SK-N-SH (cell line): ENCODE measurements around the gene TANC1. TPM values are rescaled to one million over a fixed set of nuclear protein-coding genes. Genes with fewer than 3 reads are reported as not detected.
A peak's percentile ranks its signal among the peaks of the same experiment; 100 is the strongest.

Experiments used
- CTCF ChIA-PET: fragments of 300-600, 350-600 bp; formaldehyde crosslinking; extraction: SDS; loops from one replicate; lab custom pipeline; 2021; lab: Yijun Ruan, JAX
- POLR2A ChIA-PET: fragments of 350-600 bp; sonication (Branson Sonifier 250); formaldehyde crosslinking; extraction: SDS; loops from one replicate; lab custom pipeline; 2020; ENCODE audit warnings: antibody characterized with exemption, inconsistent platforms; lab: Yijun Ruan, JAX
- DNase-seq: peaks from one replicate; pipeline ENCODE4 v3.0.0; 2012
- H2AFZ ChIP-seq: fragments of 200-600 bp; sonication (generic); 2 replicates; pipeline ENCODE4 v1.8.1; 2016; ENCODE audit warnings: antibody characterized with exemption, mild to moderate bottlenecking, low read depth
- H3F3A ChIP-seq: fragments of 200-600 bp; sonication (generic); replicated peaks from 2 replicates; pipeline ENCODE3; 2016; ENCODE audit warnings: antibody characterized with exemption, mild to moderate bottlenecking; ENCODE audit not compliant: insufficient read depth
- H3K27ac ChIP-seq, 2 experiments: fragments of 200-500 bp in 1 of 2; fragments of 200-600 bp in 1 of 2; sonication (Bioruptor generic) in 1 of 2; sonication (generic), shearing (Covaris generic) in 1 of 2; 2 replicates each; pipeline versions ENCODE4 v1.5.1 to v1.6.1; 2014 to 2016; ENCODE audit warnings: low read depth in 2 of 2, inconsistent platforms in 1 of 2, low read length in 1 of 2, mild to moderate bottlenecking in 1 of 2, mixed read lengths in 1 of 2
- H3K27me3 ChIP-seq: fragments of 200-600 bp; sonication (generic), shearing (Covaris generic); 2 replicates; pipeline ENCODE4 v1.6.1; 2016; ENCODE audit warnings: mixed run types; ENCODE audit not compliant: insufficient read depth
- H3K36me3 ChIP-seq, 2 experiments: fragments of 200-500 bp in 1 of 2; fragments of 200-600 bp in 1 of 2; sonication (Bioruptor generic) in 1 of 2; sonication (generic) in 1 of 2; replicated peaks in 1 of 2; 2 replicates each; pipeline versions ENCODE3 to v1.5.1; 2014 to 2016; ENCODE audit warnings: low read length in 1 of 2, mild to moderate bottlenecking in 1 of 2; ENCODE audit not compliant: insufficient read depth in 2 of 2, control insufficient read depth in 1 of 2
- H3K4me1 ChIP-seq, 2 experiments: fragments of 200-500 bp in 1 of 2; fragments of 200-600 bp in 1 of 2; sonication (Bioruptor generic) in 1 of 2; sonication (generic), shearing (Covaris generic) in 1 of 2; 2 replicates each; pipeline versions ENCODE4 v1.5.1 to v1.6.1; 2014 to 2016; ENCODE audit warnings: low read depth in 1 of 2, low read length in 1 of 2, mixed run types in 1 of 2; ENCODE audit not compliant: insufficient read depth in 2 of 2, control insufficient read depth in 1 of 2
- H3K4me2 ChIP-seq: fragments of 200-600 bp; sonication (generic), shearing (Covaris generic); 2 replicates; pipeline ENCODE4 v1.6.1; 2017; ENCODE audit warnings: mixed run types
- H3K4me3 ChIP-seq, 2 experiments: fragments of 200-500 bp in 1 of 2; fragments of 200-600 bp in 1 of 2; sonication (Bioruptor generic) in 1 of 2; sonication (generic), shearing (Covaris generic) in 1 of 2; 2 replicates each; pipeline versions ENCODE4 v1.5.1 to v1.8.1; 2014 to 2016; ENCODE audit warnings: low read depth in 2 of 2, inconsistent platforms in 1 of 2, low read length in 1 of 2, mild to moderate bottlenecking in 1 of 2, mixed read lengths in 1 of 2, moderate library complexity in 1 of 2
- H3K79me2 ChIP-seq: fragments of 200-600 bp; sonication (generic); 2 replicates; pipeline ENCODE4 v1.8.1; 2017; ENCODE audit warnings: mild to moderate bottlenecking; ENCODE audit not compliant: insufficient read depth
- H3K9ac ChIP-seq: fragments of 200-600 bp; sonication (generic); 2 replicates; pipeline ENCODE4 v1.6.1; 2017; ENCODE audit warnings: mixed run types
- H3K9me2 ChIP-seq: fragments of 200-600 bp; sonication (generic); 2 replicates; pipeline ENCODE4 v1.6.1; 2017; ENCODE audit warnings: mixed run types
- H3K9me3 ChIP-seq: fragments of 200-600 bp; sonication (generic); 2 replicates; pipeline ENCODE4 v1.6.1; 2017; ENCODE audit warnings: mixed run types, mild to moderate bottlenecking, moderate library complexity
- H4K20me1 ChIP-seq: fragments of 200-600 bp; sonication (generic); 2 replicates; pipeline ENCODE4 v1.6.1; 2017; ENCODE audit warnings: mild to moderate bottlenecking, mixed run types; ENCODE audit not compliant: insufficient read depth
- EP300 ChIP-seq, 2 experiments: IDR thresholded peaks; 2 replicates each; pipeline versions ENCODE4 v1.4.0 to v1.6.1; 2012; ENCODE audit warnings: borderline replicate concordance in 1 of 2, low read depth in 1 of 2, low read length in 1 of 2
- EZH2phosphoT487 ChIP-seq: fragments of 200-600 bp; sonication (generic); IDR thresholded peaks from 2 replicates; pipeline ENCODE4 v1.6.1; 2017; ENCODE audit warnings: low read depth, mixed run types, mild to moderate bottlenecking, antibody characterized with exemption, moderate library complexity, borderline replicate concordance
- FOSL2 ChIP-seq: IDR thresholded peaks from 2 replicates; pipeline ENCODE4 v1.4.0; 2012; ENCODE audit warnings: low read depth, mild to moderate bottlenecking, moderate library complexity, borderline replicate concordance
- GABPA ChIP-seq: IDR thresholded peaks from 2 replicates; pipeline ENCODE4 v1.4.0; 2012; ENCODE audit warnings: low read depth, mild to moderate bottlenecking
- GATA2 ChIP-seq: sonication (generic); formaldehyde crosslinking; IDR thresholded peaks from 2 replicates; pipeline ENCODE4 v1.5.0; 2020; ENCODE audit warnings: mild to moderate bottlenecking, missing genetic modification reagents
- JUND ChIP-seq: IDR thresholded peaks from 2 replicates; pipeline ENCODE4 v1.4.0; 2012
- MEF2A ChIP-seq: IDR thresholded peaks from 2 replicates; pipeline ENCODE4 v1.4.0; 2012; ENCODE audit warnings: low read depth, borderline replicate concordance
- MXI1 ChIP-seq: IDR thresholded peaks from 2 replicates; pipeline ENCODE4 v1.6.1; 2012; ENCODE audit warnings: mild to moderate bottlenecking, low read depth, low read length, improper control_type of control experiment
- POLR2AphosphoS5 ChIP-seq: IDR thresholded peaks from 2 replicates; pipeline ENCODE4 v1.6.1; 2012; ENCODE audit warnings: low read depth, low read length
- RAD21 ChIP-seq: IDR thresholded peaks from 2 replicates; pipeline ENCODE4 v1.6.1; 2012; ENCODE audit warnings: mild to moderate bottlenecking, low read length
- RFX5 ChIP-seq: IDR thresholded peaks from 2 replicates; pipeline ENCODE4 v1.6.1; 2012; ENCODE audit warnings: mild to moderate bottlenecking, improper control_type of control experiment, low read length
- SMC3 ChIP-seq: IDR thresholded peaks from 2 replicates; pipeline ENCODE4 v1.6.1; 2012; ENCODE audit warnings: low read depth, low read length, improper control_type of control experiment
- TAF1 ChIP-seq: IDR thresholded peaks from 2 replicates; pipeline ENCODE4 v1.6.1; 2012; ENCODE audit warnings: low read depth, mild to moderate bottlenecking, low read length, moderate library complexity, borderline replicate concordance
- TCF12 ChIP-seq: IDR thresholded peaks from 2 replicates; pipeline ENCODE4 v1.4.0; 2012
- WGBS: methylation state at CpG from one replicate; pipeline ENCODE4 v1.1.6; 2017; ENCODE audit warnings: low lambda C conversion rate; 5-methylcytosine and 5-hydroxymethylcytosine counted together
- polyA plus RNA-seq, 3 experiments: library from polyadenylated mRNA; depleted of rRNA; stranded (reverse); fragments of >200 nt; gene quantifications; 2 replicates each; pipeline ENCODE4 v1.2.3, GENCODE V29; 2012
- TF ChIP-seq, protein P1 (sequence below): IDR thresholded peaks from 2 replicates; pipeline ENCODE4; 2012
- TF ChIP-seq, protein P2 (sequence below): IDR thresholded peaks from 2 replicates; pipeline ENCODE4 v1.6.1; 2012; ENCODE audit warnings: mild to moderate bottlenecking, low read depth, low read length, moderate library complexity
- TF ChIP-seq, protein P3 (sequence below): fragments of 150-350 bp; IDR thresholded peaks from 2 replicates; pipeline ENCODE4 v1.6.1; 2016; ENCODE audit warnings: mild to moderate bottlenecking, low read depth, low read length
- TF ChIP-seq, protein P4 (sequence below): IDR thresholded peaks from 2 replicates; pipeline ENCODE4 v1.4.0; 2012; ENCODE audit warnings: low read depth, borderline replicate concordance

TANC1 gene
- polyA plus RNA-seq, 1 of the 3 experiments (the other 2 are of a cell fraction): 19.2 TPM

DNA sequence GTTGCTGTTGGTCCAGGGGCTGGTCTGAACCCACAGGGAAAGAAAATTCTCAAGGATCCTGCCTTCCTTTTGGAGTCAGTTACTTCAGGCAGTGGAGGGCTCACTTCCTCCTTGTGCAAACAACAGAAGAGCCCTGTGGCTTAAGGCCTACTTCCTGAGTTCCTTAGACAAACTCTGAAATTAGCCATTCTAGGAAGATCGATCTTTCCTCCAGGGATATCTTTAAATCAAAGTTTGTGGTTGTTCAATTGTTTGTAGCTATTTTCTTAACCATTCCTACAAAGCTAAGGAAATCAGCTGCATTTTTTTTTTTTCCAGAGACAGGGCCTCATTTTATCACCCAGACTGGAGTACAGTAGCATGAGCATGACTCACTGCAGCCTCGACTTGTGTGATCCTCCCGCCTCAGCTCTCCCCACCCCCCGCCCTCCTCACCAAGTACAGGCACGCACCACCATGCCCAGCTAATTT, 156.0 kb downstream of the TANC1 start:
- H3K36me3 ChIP-seq: no peaks in the 10 kb centered on the region
- peak overlapping the region; percentile 61 for H3K9ac ChIP-seq
- WGBS: 6% methylated on average over 5 of the region's 5 CpGs
- H3K4me1 ChIP-seq: peaks cover 30 to 43% of the 10 kb centered on the region in 2 experiments
- POLR2A ChIA-PET: interaction anchor here (0.6 kb wide), 1 partner anchor 36 kb away, joined by 5 read pairs; no protein-coding TSS in a partner anchor
- no peaks in the 10 kb centered on the region for H3K27me3 ChIP-seq
- TF ChIP-seq, protein P1, sequence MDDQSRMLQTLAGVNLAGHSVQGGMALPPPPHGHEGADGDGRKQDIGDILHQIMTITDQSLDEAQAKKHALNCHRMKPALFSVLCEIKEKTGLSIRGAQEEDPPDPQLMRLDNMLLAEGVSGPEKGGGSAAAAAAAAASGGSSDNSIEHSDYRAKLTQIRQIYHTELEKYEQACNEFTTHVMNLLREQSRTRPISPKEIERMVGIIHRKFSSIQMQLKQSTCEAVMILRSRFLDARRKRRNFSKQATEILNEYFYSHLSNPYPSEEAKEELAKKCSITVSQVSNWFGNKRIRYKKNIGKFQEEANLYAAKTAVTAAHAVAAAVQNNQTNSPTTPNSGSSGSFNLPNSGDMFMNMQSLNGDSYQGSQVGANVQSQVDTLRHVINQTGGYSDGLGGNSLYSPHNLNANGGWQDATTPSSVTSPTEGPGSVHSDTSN: peak; percentile 24; the same call in 1 of the 2 replicates
- TF ChIP-seq, protein P2, sequence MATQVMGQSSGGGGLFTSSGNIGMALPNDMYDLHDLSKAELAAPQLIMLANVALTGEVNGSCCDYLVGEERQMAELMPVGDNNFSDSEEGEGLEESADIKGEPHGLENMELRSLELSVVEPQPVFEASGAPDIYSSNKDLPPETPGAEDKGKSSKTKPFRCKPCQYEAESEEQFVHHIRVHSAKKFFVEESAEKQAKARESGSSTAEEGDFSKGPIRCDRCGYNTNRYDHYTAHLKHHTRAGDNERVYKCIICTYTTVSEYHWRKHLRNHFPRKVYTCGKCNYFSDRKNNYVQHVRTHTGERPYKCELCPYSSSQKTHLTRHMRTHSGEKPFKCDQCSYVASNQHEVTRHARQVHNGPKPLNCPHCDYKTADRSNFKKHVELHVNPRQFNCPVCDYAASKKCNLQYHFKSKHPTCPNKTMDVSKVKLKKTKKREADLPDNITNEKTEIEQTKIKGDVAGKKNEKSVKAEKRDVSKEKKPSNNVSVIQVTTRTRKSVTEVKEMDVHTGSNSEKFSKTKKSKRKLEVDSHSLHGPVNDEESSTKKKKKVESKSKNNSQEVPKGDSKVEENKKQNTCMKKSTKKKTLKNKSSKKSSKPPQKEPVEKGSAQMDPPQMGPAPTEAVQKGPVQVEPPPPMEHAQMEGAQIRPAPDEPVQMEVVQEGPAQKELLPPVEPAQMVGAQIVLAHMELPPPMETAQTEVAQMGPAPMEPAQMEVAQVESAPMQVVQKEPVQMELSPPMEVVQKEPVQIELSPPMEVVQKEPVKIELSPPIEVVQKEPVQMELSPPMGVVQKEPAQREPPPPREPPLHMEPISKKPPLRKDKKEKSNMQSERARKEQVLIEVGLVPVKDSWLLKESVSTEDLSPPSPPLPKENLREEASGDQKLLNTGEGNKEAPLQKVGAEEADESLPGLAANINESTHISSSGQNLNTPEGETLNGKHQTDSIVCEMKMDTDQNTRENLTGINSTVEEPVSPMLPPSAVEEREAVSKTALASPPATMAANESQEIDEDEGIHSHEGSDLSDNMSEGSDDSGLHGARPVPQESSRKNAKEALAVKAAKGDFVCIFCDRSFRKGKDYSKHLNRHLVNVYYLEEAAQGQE: no peak
- TF ChIP-seq EZH2phosphoT487: no peak
- TF ChIP-seq TCF12: peak; percentile 57
- TF ChIP-seq EP300 (IDR thresholded peaks at IDR 0.05; ENCODE audit: borderline replicate concordance in 1 of 2, low read depth in 1 of 2, low read length in 1 of 2): peak in 1 of 2 experiments; percentile 26; a peak in 1 of 4 replicates
- peak; percentile 79 for TF ChIP-seq FOSL2
- TF ChIP-seq JUND: peak; percentile 64
- H3K9me2 ChIP-seq: no peaks in the 10 kb centered on the region
- peak overlapping the region; percentile 71 to 92 for H3K27ac ChIP-seq
- CTCF ChIA-PET: no interaction called here
- H3F3A ChIP-seq: peaks cover 16% of the 10 kb centered on the region
- DNase-seq: no peak
- H3K79me2 ChIP-seq: peaks cover 28% of the 10 kb centered on the region
- no peaks in the 10 kb centered on the region for H3K9me3 ChIP-seq
- H3K4me3 ChIP-seq: no peak overlapping the region
- H2AFZ ChIP-seq: peak overlapping the region; percentile 44; the same call in 1 of the 2 replicates
- peak overlapping the region; percentile 33 for H3K4me2 ChIP-seq
- no peaks in the 10 kb centered on the region for H4K20me1 ChIP-seq

DNA sequence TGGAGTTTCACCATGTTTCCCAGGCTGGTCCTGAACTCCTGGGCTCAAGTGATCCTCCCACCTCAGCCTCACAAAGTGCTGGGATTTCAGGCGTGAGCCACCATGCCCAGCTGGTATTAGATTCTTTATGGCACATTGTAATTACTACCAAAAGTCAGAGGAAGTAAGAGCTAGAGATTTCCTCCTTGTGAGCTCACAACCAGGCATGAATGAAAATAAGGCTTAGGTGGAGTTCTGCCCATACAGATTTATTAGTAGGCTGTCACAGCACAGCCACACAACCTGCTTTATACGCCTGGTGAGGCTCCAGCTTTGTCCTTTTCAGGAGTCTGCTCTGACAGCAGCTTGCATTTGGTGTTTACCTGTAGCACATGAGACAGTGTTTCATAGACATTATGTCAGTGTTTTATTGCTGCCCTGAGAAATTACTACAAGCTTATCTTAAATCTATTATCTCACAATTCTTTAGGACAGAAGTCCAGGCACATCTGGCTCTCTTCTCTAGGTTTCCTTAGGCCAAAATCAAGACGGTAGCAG, 156.6 kb downstream of the TANC1 start:
- peak overlapping the region; percentile 5; the same call in 1 of the 2 replicates for H3K4me2 ChIP-seq
- peaks cover 30 to 43% of the 10 kb centered on the region in 2 experiments for H3K4me1 ChIP-seq
- DNase-seq: no peak
- 61% methylated on average over 3 of the region's 3 CpGs for WGBS
- H3K36me3 ChIP-seq: no peaks in the 10 kb centered on the region
- no peaks in the 10 kb centered on the region for H3K9me3 ChIP-seq
- H4K20me1 ChIP-seq: no peaks in the 10 kb centered on the region
- peak overlapping the region; percentile 61; the same call in 1 of the 2 replicates for H3K9ac ChIP-seq
- H3K27ac ChIP-seq: peak overlapping the region; percentile 71 to 92
- H3K27me3 ChIP-seq: no peaks in the 10 kb centered on the region
- H3K9me2 ChIP-seq: no peaks in the 10 kb centered on the region
- CTCF ChIA-PET: interaction anchor here (2.4 kb wide), 1 partner anchor 222 kb away, joined by 7 read pairs; no protein-coding TSS in a partner anchor
- no peak overlapping the region for H3K4me3 ChIP-seq
- POLR2A ChIA-PET: no interaction called here
- H2AFZ ChIP-seq: no peak overlapping the region
- H3F3A ChIP-seq: peaks cover 16% of the 10 kb centered on the region
- H3K79me2 ChIP-seq: peaks cover 28% of the 10 kb centered on the region
- TF ChIP-seq, protein P3, sequence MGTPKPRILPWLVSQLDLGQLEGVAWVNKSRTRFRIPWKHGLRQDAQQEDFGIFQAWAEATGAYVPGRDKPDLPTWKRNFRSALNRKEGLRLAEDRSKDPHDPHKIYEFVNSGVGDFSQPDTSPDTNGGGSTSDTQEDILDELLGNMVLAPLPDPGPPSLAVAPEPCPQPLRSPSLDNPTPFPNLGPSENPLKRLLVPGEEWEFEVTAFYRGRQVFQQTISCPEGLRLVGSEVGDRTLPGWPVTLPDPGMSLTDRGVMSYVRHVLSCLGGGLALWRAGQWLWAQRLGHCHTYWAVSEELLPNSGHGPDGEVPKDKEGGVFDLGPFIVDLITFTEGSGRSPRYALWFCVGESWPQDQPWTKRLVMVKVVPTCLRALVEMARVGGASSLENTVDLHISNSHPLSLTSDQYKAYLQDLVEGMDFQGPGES: no peak
- TF ChIP-seq GATA2 (CRISPR knock-in tag) (peak; percentile 58), MXI1 (peak; percentile 16; the same call in 1 of the 2 replicates), EZH2phosphoT487 (no peak), TCF12 (no peak), RAD21 (no peak), FOSL2 (no peak), TAF1 (no peak), RFX5 (no peak), MEF2A (no peak), GABPA (no peak), POLR2AphosphoS5 (no peak), SMC3 (no peak)
- TF ChIP-seq, protein P4, sequence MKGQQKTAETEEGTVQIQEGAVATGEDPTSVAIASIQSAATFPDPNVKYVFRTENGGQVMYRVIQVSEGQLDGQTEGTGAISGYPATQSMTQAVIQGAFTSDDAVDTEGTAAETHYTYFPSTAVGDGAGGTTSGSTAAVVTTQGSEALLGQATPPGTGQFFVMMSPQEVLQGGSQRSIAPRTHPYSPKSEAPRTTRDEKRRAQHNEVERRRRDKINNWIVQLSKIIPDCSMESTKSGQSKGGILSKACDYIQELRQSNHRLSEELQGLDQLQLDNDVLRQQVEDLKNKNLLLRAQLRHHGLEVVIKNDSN: no peak
- TF ChIP-seq, protein P1: no peak
